DOHH2 (cell line): ENCODE data around the gene EML6.

Experiments used
- EZH2phosphoT487 ChIP-seq: fragments of 200-600 bp; sonication (generic); IDR thresholded peaks from 2 replicates; pipeline ENCODE4 v1.6.1; 2017; ENCODE audit warnings: borderline replicate concordance, mild to moderate bottlenecking, antibody characterized with exemption, low read length, moderate library complexity, mixed read lengths
- TF ChIP-seq, protein P1 (sequence below): fragments of 200-600 bp; sonication (generic); IDR thresholded peaks from one replicate; pipeline ENCODE4 v1.5.1; 2014; ENCODE audit warnings: antibody characterized with exemption, mild to moderate bottlenecking, low read depth, low read length; ENCODE audit not compliant: poor library complexity, severe bottlenecking

DNA sequence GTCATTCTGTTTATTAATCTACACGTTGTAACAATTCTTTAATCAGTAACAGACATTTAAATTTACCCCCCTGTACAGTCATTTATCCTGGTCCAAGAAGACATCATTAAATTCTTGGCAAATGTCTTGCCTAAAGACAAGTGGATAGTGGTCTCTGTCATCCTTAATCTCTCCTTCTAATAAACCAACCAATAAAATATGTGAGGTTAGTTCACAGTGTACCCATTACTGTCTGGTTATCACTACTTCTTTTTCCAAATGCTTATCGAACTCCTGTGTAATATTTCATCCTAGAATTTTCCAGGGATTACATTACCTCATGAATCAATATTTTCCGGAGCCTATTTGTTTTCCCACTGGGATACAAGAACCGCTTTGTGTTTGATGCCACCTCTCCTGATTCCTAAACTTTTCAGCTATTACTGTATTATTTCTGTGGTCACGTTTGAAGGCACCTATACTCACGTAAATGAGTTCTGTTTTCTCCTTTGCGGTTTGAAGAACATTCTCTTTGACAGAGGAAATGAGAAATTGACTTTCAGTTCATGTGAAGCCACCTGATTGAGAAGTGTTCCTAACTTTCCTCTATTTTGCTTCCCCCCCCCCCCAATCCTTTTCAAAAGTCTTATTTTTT lies 195.3 kb downstream of the EML6 start:
- TF ChIP-seq, protein P1, sequence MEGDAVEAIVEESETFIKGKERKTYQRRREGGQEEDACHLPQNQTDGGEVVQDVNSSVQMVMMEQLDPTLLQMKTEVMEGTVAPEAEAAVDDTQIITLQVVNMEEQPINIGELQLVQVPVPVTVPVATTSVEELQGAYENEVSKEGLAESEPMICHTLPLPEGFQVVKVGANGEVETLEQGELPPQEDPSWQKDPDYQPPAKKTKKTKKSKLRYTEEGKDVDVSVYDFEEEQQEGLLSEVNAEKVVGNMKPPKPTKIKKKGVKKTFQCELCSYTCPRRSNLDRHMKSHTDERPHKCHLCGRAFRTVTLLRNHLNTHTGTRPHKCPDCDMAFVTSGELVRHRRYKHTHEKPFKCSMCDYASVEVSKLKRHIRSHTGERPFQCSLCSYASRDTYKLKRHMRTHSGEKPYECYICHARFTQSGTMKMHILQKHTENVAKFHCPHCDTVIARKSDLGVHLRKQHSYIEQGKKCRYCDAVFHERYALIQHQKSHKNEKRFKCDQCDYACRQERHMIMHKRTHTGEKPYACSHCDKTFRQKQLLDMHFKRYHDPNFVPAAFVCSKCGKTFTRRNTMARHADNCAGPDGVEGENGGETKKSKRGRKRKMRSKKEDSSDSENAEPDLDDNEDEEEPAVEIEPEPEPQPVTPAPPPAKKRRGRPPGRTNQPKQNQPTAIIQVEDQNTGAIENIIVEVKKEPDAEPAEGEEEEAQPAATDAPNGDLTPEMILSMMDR: no peak
- no peak for TF ChIP-seq EZH2phosphoT487
